GM21529 (cell line): ENCODE results near the gene EMX2.

ENCODE experiments used
- ATAC-seq: cut with Tn5 transposase; IDR thresholded peaks from one replicate; pipeline ENCODE4 v1.9.1; 2021; ENCODE audit not compliant: unreplicated experiment

The EMX2 gene

GRCh38 chr10:117531371-117532002 lies 11.1 kb upstream of the EMX2 start:
- no peak for ATAC-seq

GRCh38 chr10:117532003-117532385 lies 10.6 kb upstream of the EMX2 start:
- ATAC-seq, result no peak

GRCh38 chr10:117532451-117533107 lies 10.0 kb upstream of the EMX2 start:
- no peak for ATAC-seq

GRCh38 chr10:117533507-117534281 lies 8.9 kb upstream of the EMX2 start:
- ATAC-seq, result no peak

- ATAC-seq, result no peak
These were observed 7.9 kb upstream of the EMX2 start for GRCh38 chr10:117534321-117535297.

- no peak for ATAC-seq
These were observed 7.1 kb upstream of the EMX2 start for GRCh38 chr10:117535298-117536071.

GRCh38 chr10:117536072-117536865 lies 6.3 kb upstream of the EMX2 start:
- ATAC-seq, result no peak

GRCh38 chr10:117536866-117537435 lies 5.6 kb upstream of the EMX2 start:
- ATAC-seq, result no peak

GRCh38 chr10:117537436-117537903 lies 5.1 kb upstream of the EMX2 start:
- ATAC-seq, result no peak

GRCh38 chr10:117537904-117538524 lies 4.5 kb upstream of the EMX2 start:
- peak; percentile 63 for ATAC-seq

GRCh38 chr10:117539361-117539773 lies 3.2 kb upstream of the EMX2 start:
- ATAC-seq, result no peak

- ATAC-seq, result no peak
These were observed 2.5 kb upstream of the EMX2 start for GRCh38 chr10:117539903-117540639.

- ATAC-seq, result no peak
These were observed 1.7 kb upstream of the EMX2 start for GRCh38 chr10:117540640-117541404.

- no peak for ATAC-seq
These were observed 1.1 kb upstream of the EMX2 start for GRCh38 chr10:117541405-117541908.

- no peak for ATAC-seq
These were observed 439 bp upstream of the EMX2 start for GRCh38 chr10:117541909-117542705.
